HFF-Myc (cell line): ENCODE measurements around the gene TOM1L2.

ENCODE experiments used
- DNase-seq: peaks from one replicate; pipeline ENCODE4 v3.0.0-alpha.2; 2011; ENCODE audit warnings: low read depth; ENCODE audit errors: extremely low read depth
- H3K4me3 ChIP-seq: replicated peaks from 2 replicates; pipeline ENCODE4 v1.5.1; 2011; ENCODE audit warnings: low read depth, mild to moderate bottlenecking, control low read depth, low read length
- TF ChIP-seq, protein P1 (sequence below): IDR thresholded peaks from 2 replicates; pipeline ENCODE4 v1.5.1; 2012; ENCODE audit warnings: mild to moderate bottlenecking, low read depth, low read length, control low read depth; ENCODE audit errors: missing control alignments

TOM1L2 gene

DNA sequence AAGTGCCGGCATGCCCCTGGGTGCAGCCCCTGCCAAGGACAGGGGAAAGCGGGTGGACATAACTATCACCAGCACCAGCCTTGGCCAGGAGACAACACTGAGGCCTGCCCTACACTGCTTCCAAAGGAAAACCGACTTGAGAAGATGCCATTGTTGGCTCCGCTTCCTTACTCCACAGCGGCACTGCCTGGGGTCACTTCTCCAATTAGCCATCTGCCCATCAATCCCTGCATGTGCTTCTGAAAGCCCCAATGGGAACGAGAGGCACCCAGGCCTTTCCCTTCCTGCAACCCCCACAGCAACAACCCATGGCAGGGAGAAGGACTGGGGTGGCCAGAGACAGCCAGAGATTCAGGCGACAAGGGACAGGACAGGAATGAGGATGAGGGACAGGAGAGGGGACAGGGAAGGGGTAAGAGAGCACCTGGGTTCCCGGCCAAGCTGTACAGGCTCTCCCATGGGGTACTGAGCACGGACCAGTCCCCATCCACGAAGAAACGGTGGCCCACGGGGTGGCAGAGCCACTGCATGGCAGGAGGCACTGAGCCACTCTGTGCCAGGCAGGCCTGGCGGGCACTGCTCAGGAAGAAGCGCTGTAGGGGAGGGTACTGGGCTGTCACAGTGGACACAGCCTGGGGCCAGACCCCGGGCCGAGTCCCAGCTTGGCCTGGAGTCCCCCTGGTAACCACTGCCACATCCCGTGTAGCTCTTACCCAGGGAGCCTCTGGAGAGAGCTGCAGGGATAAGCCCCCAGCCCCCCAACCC lies 156.6 kb downstream of the TOM1L2 start:
- no peak overlapping the region for H3K4me3 ChIP-seq
- TF ChIP-seq, protein P1, sequence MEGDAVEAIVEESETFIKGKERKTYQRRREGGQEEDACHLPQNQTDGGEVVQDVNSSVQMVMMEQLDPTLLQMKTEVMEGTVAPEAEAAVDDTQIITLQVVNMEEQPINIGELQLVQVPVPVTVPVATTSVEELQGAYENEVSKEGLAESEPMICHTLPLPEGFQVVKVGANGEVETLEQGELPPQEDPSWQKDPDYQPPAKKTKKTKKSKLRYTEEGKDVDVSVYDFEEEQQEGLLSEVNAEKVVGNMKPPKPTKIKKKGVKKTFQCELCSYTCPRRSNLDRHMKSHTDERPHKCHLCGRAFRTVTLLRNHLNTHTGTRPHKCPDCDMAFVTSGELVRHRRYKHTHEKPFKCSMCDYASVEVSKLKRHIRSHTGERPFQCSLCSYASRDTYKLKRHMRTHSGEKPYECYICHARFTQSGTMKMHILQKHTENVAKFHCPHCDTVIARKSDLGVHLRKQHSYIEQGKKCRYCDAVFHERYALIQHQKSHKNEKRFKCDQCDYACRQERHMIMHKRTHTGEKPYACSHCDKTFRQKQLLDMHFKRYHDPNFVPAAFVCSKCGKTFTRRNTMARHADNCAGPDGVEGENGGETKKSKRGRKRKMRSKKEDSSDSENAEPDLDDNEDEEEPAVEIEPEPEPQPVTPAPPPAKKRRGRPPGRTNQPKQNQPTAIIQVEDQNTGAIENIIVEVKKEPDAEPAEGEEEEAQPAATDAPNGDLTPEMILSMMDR = no peak
- DNase-seq = no peak

DNA sequence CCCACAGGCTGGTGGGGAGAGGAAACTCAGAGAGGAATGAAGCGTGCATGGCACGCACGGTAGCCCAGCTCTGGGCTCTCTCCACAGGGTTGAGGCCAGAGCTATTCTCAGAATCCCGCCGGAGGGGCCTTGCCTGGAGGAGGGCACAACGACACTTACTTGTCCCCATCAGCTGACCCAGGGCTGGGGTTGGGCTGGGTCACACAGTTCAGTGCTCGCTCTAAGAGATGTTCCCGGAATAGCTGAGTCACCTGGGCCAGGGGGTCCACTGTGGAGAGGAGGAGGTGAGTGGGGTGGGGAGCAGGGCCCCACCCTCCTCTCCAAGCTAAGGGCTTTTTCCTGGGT lies 157.2 kb downstream of the TOM1L2 start:
- H3K4me3 ChIP-seq = no peak overlapping the region
- TF ChIP-seq, protein P1 = no peak
- DNase-seq = no peak

GRCh38 chr17:17814162-17815061 lies 157.8 kb downstream of the TOM1L2 start:
- no peak overlapping the region for H3K4me3 ChIP-seq
- no peak for DNase-seq
- TF ChIP-seq, protein P1 = no peak

- H3K4me3 ChIP-seq = no peak overlapping the region
Measured at GRCh38 chr17:17813725-17814095, 158.5 kb downstream of the TOM1L2 start.

DNA sequence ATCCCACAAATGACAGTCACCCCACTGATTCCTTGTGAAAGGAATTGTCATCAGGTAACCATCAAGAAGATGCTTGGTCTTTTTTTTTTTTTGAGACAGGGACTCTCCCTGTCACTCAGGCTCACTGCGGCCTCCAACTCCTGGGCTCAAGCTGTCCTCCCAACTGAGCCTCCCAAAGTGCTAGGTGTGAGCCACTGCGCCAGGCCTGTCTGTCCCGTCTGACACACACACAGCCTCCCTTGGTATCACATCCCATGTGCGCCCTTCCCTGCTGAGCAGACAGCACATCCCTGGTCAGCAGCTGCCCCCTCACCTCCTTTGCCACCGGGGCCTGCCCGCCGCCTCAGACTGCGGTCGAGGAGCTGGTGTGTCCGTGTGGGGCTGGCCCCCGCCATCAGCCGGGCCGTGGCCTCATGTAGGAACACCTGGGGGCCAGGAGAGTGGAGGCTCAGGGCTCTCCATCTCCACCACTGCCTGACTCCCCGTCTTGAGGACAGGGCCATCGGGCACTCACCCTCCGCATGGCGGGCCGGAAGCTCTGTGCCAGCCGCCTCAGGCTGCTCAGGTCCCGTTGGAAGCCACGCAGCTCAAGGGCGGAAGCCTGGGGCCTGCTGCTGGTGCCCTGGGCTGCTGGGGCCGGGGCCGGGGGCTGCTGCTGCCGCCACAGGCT lies 159.0 kb downstream of the TOM1L2 start:
- no peak for DNase-seq
- TF ChIP-seq, protein P1 = no peak

More at GRCh38 chr17:17813725-17814095, 158.5 kb downstream of the TOM1L2 start:
- TF ChIP-seq, protein P1 = no peak
- DNase-seq = no peak

GRCh38 chr17:17812211-17813054 lies 159.8 kb downstream of the TOM1L2 start:
- no peak overlapping the region for H3K4me3 ChIP-seq
- no peak for DNase-seq
- TF ChIP-seq, protein P1 = peak; percentile 95

More for the DNA sequence above, 159.0 kb downstream of the TOM1L2 start:
- H3K4me3 ChIP-seq = no peak overlapping the region
